Putamen (tissue), 1 donor: Measurements from ENCODE around the gene USP27X.

ENCODE experiments used
- DNase-seq: peaks from one replicate; pipeline ENCODE4 v3.0.0-alpha.2; 2016; ENCODE audit warnings: low spot score

The USP27X gene

DNA sequence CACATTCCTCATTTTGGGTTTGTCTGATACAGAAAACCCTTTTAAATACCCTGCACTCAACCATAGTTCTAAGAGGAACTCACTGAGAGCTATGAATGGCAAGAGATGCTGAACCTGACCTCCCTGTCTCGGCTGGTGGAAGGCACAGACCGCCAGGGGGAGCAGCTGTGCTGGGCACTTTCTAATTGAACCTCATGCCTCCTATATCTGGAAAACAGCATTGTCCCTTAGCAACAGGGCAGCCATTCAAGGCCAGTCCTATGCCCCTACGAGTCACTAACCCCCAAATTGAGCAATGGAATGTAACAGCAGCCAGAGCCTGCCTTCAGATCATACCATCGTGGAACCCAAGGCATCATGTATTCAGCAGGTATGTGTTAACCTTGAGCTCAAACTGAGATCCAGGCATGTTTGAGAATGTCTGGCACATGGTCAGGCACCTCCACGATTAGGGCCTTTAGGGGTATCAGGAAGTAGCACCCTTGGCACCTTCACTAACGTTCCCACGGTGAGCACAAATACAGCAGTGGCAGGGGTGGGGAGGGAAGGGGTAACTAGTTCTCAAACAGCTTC, 5.1 kb downstream of the USP27X start:
- peak; percentile 6 for DNase-seq

DNA sequence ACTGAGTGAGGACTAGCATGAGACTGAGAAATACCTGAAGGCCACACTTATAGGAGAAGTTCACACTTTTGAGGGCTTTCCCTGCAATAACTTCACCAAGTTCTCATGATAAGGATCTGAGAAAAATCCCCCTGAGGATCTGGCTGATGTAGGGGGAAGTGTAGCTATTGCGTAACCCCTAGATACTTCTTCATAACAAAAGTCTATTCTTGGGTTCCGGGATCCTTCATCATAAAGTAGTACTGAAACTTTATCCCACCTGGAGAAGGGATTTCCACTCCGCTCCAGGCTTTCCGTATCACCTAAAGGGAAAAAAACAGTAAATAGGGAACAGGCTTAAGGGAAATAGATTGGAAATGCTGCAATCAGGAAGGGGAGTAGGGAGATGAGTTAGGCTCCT, 13.3 kb downstream of the USP27X start:
- no peak for DNase-seq

DNA sequence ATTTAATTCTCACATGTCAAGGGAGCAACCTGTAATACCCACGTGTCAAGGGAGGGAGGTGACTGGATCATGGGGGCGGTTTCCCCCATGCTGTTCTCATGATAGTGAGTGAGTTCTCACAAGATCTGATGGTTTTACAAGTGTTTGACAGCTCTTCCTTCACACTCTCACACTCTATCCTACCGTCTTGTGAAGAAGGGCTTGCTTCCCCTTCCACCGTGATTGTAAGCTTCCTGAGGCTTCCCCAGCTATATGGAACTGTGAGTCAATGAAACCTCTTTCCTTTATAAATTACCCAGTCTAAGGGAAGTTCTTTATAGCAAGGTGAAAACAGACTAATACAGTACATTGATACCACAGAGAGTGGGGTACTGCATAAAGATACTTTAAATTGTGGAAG, 17.7 kb downstream of the USP27X start:
- no peak for DNase-seq

DNA sequence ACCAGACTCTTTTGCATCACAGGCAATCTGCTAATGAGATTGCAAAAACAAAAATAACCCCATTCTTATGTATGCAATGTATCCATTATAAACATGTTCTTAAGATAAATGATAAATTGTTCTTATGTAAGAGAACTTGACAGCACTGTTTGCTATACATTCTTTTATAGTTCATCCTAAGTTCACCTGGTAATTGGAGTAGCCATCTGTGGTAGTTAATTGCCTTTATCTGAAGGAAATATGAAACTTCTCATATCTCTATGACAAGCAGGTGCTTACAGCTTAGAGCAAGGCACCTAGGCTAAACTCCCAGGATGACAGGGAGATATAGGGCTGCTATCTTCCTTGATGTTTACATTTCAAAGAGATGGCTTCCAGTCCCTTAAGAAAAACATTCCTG, 21.8 kb downstream of the USP27X start:
- DNase-seq = no peak

DNA sequence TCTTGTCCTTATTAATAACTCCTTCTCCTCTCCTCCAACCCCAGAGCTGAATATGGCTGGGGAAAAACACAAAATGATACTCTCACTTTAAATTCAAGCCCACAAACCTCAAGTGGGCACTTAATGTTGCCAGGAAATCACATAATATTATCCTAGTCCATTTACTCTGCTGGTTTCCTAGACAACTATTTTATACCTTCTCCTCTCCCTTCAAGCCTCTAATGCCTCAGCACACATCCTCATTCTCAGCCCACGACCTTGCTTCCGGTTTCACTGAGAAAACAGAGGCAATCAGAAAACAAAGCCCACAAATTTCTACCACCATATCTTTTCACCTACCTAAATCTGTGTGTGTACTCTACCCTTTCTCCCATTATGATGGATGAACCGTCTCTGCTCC, 31.1 kb downstream of the USP27X start:
- no peak for DNase-seq

DNA sequence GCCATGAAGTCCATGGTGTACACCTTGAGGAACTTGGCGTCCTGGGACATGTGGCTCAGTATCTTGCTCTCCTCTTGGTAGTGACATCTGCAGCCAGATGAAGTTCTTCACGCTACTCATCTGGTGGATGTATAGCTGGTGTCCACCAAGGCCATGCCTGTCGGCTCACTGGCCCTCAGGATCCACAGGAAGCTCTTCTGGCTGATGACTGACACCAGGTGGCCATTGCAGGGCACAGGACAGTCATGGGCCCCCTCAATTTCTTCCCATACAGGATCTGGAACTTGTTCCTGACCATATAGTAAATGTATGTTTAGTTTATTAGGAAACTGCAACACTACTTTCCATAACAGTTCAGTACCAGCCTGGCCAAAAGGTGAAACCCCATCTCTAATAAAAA, 32.8 kb downstream of the USP27X start:
- DNase-seq = no peak

DNA sequence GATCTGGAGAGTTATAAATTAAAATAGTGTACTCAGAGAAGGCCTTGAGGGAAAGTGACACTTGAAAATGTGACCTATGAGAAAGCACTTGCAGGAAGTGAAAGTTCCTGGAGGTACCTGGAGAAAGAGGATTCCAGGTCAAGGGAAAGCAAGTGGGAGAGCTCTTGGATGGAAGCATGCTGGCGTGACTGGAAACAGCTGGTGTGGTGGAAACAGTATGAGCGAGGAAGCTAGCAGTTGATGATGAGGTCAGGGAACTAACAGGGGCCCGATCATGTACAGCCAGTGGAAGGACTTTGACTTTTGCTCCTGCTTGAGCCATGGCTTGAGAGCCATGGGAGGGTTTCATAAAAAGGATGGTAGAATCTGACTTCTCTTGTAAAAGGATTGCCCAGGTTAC, 33.6 kb downstream of the USP27X start:
- DNase-seq = no peak

DNA sequence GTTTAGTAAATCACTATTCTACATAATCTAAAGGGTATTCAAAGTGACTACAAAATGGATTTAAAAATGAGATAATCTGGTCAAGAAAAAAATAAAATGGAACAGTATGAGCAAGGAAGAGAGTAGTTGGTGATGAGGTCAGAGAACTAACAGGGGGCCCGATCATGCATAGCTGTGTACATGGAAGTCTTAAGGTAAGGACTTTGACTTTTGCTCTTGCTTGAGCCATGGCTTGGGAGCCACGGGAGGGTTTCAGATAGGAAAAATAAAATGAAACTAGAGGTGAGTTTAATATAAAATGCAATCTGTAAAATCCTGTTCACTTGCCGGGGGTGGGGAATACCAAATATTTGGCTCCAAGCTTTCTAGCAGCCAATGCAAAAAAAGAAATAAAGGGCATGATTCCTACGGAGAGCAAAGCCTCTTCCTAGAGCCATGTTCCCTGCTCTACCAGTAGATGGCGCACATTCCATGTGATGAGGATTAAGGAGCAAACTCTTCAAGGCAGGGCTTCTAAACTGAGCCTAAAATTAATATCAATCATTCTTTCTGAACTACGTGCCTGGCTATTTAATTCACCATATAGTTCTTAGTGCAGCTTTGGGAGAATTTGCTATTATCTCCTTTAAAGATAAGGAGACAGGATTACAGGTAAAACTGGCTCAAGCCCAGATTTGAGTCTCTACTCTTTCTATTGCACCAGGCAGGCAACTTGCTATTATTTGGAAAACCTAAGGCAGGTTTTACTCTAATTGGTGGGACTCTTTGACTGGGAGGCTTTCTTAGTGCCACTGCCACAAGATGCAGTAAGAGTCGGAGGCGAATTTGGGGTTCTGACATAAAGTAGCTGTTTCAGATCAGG, 36.3 kb downstream of the USP27X start:
- peak; percentile 18 for DNase-seq

DNA sequence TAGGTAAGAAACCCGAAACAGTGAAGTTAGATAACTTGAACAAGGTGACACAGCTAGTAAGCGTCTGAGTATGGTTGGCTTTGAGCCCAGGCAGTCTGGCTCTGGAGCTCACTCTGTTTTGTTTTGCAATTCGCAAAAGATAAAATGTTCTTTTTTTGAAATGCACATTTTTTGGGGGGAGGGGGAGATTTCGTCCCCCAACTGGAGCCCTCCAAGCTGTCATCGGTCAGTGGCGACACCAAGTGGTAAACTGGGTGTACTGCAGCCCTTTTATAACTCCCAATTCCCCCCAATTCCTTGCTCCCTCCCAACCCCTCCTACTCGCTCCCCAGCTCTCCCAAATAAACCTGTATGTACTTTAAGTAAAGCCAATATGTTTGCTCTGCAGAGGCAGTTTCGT, 40.3 kb downstream of the USP27X start:
- DNase-seq = no peak

DNA sequence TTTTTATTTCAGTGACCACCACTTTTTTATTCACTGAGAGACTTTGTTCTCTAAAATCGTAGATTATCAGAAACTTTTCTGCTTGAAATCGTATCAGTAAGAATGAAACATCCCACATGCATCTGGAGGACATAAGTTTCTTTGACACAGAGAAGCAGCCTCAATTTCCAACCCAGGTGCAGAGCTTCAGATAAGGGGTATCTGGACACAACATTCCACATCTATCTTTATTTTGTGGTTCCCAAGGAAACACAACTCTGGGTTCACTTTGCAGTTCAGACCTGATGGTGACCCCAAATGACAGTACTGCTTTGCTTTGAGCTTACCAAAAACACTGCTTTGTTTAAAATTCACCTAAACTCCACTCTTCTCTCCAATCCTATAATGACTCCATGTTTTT, 41.8 kb downstream of the USP27X start:
- no peak for DNase-seq

DNA sequence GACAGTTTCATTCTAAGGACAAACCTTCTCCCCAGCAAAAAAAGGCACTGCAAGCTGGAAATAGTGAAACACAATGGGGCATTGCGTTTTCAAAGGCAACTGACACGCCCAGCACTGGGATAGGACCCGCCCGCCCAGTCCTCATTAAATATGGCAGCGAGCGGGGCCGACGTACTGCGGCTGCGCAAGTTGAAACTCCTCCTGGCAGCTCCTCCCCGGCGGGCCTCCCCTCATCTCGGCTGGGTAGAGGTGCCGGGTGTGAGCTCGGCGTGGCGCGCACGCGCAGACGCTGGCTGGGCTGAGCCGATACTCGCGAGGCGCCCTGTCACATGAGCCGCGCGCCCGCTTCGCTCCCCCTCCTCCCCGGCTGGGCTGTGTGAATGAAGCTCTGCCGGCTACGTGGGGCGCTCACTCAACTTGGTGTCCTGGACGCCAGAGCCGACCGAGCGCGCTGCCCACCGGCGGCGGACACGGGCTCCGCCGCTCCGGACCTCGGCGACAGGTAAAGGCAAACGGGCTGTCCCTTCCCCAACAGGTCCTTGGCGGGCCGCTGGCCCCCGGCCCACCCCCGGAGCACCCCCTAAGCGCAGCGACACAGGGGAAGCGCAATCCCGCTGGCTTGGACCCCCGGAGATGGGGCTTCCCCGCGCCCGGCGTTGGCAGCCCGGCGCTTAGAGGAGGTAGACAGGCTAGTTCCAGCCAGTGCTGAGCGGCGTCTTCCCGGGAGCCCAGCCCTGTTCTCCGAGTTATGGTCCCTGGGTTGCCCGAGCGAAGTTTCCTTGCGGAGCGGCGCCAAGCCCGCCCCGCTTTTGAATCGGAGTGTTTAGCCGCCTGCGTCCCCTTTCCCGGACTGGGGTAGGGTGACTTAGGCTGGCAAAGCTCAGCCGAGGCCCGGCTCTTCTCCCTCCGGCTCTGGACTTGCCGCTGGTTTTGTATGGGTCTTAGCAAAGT, 43.3 kb downstream of the USP27X start, which contains the start of gene CLCN5:
Gene CLCN5 (plus strand): TSS at position 306 of the 951 bp plus-strand sequence. CDS start 2,703 bp downstream, outside the sequence.
- peak; percentile 91 for DNase-seq

DNA sequence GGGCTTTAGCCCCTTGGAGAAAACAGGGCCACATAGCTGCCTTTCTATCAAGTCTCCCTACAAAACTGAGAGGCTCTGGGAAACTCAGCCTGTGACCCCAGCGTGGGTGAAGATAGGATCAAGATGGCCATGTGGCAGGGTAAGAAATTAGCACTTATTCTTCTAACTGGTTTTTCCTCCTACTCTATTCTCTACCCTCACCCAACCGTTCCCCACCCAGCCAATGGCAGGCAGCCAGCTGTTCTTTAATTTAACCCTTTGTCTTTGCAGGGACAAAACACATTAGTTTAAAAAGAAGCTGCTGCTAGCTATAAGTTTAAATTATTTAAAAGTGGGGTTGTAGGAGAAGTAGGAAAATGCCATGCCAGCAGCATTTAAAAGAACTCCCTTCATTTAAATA, 45.9 kb downstream of the USP27X start:
- DNase-seq = no peak

DNA sequence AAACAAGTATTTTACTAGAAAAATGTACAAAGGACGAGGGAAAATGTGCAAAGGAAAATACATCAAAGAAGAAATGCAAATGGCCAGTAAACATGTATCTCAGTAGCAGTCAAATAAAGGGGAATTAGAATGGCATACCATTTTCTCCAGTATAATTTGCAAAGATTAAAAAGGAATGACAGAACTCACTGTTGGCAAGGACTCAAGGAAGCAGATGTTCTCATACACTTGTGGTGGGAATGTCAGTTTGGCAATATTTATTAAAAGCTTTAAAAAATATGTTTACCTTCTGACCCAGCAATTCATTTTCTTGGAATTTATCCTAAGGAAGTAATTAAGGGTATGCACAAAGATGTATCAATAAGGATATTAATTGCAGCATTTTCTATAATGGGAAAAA, 50.8 kb downstream of the USP27X start:
- DNase-seq = no peak
